ENCODE results near the gene CDK17. TPM values are rescaled to one million over a fixed set of nuclear protein-coding genes. Genes with fewer than 3 reads are reported as not detected.
A peak's percentile ranks its signal among the peaks of the same experiment; 100 is the strongest.

The CDK17 gene
- total RNA-seq, 4 donors from 2014 or later = 32.4 to 64.7 (median 49.0) TPM

DNA sequence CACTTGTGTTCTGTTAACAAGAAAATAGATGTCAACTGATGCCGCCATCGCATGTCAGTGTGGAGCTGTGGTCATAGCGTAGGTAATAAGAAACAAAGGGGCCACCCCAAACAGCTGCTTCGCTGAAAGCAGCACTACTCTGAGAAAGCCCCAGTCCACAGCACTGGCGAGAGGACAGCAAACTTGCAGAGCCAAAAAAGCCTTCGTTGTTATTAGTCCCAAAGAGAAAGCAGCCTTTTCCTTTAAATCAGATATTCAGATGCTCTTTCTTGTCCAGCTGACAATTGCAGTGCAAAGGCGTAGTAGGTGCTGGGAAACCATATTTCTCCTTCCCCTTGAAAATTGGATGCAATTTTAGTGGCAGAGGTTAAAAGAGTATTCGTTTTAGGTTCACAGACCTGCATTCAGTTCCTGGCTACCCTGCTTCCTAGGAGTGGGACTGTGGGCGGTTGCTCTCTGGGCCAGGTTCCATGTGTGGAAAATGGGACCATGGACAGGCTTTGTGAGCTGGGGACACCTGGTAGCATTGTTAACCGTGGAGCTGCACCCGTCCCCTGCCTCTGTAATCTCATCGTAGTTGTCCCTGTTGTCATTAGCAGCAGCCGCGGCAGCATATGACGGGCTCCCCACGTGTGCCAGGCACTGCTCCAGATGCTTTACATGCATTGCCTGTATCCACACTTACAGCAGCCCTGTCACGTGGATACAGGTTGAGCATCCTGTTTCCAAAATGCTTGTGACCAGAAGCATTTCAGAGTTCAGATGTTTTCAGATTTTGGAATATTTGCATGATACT lies 151.9 kb downstream of the CDK17 start:
- no peak for DNase-seq
- Histone ChIP-seq H3K9me3 (no peaks in the 10 kb centered on the region), H3K36me3 (peaks cover 10 to 19% of the 10 kb centered on the region in 2 donors), H3K4me1 (no peaks in the 10 kb centered on the region), H3K27me3 (no peaks in the 10 kb centered on the region), H3K4me3 (replicated peaks in 1 of 3) (no peak overlapping the region), H3K27ac (no peak overlapping the region)
- intact Hi-C loops (cut with DNase I) = no loop called here
- 72 to 84% methylated on average over 16 to 17 of the region's 17 CpGs for WGBS, 2 donors
- TF ChIP-seq POLR2A (IDR thresholded peaks at IDR 0.05) = no peak
- TF ChIP-seq, protein P1, sequence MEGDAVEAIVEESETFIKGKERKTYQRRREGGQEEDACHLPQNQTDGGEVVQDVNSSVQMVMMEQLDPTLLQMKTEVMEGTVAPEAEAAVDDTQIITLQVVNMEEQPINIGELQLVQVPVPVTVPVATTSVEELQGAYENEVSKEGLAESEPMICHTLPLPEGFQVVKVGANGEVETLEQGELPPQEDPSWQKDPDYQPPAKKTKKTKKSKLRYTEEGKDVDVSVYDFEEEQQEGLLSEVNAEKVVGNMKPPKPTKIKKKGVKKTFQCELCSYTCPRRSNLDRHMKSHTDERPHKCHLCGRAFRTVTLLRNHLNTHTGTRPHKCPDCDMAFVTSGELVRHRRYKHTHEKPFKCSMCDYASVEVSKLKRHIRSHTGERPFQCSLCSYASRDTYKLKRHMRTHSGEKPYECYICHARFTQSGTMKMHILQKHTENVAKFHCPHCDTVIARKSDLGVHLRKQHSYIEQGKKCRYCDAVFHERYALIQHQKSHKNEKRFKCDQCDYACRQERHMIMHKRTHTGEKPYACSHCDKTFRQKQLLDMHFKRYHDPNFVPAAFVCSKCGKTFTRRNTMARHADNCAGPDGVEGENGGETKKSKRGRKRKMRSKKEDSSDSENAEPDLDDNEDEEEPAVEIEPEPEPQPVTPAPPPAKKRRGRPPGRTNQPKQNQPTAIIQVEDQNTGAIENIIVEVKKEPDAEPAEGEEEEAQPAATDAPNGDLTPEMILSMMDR (IDR thresholded peaks at IDR 0.05) = no peak

DNA sequence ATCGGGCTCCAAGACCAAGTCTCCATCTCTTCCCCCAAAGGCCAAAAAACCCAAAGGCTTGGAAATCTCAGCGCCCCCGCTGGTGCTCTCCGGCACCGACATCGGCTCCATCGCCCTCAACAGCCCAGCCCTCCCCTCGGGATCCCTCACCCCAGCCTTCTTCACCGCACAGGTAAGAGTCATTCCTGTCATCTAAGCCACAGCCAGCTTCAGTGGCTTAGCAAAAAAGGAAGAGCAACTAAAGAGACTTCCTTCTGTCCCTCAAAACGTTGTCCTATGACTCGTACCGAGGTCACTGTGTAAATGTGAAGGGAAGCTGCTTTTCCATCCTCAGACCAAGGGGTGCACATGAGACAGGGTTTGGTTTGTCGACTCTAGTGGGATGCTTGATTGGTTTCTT lies 152.7 kb downstream of the CDK17 start:
- Histone ChIP-seq H3K27ac (no peak overlapping the region), H3K9me3 (no peaks in the 10 kb centered on the region), H3K36me3 (peaks cover 10 to 19% of the 10 kb centered on the region in 2 donors), H3K27me3 (no peaks in the 10 kb centered on the region), H3K4me1 (peaks cover 0 to under 1% of the 10 kb centered on the region in 2 donors), H3K4me3 (replicated peaks in 1 of 3) (no peak overlapping the region)
- no peak for TF ChIP-seq POLR2A (IDR thresholded peaks at IDR 0.05)
- TF ChIP-seq, protein P1 (IDR thresholded peaks at IDR 0.05) = no peak
- intact Hi-C loops (cut with DNase I) = no loop called here
- 89 to 95% methylated on average over 13 of the region's 13 CpGs for WGBS, 2 donors
- DNase-seq = no peak

DNA sequence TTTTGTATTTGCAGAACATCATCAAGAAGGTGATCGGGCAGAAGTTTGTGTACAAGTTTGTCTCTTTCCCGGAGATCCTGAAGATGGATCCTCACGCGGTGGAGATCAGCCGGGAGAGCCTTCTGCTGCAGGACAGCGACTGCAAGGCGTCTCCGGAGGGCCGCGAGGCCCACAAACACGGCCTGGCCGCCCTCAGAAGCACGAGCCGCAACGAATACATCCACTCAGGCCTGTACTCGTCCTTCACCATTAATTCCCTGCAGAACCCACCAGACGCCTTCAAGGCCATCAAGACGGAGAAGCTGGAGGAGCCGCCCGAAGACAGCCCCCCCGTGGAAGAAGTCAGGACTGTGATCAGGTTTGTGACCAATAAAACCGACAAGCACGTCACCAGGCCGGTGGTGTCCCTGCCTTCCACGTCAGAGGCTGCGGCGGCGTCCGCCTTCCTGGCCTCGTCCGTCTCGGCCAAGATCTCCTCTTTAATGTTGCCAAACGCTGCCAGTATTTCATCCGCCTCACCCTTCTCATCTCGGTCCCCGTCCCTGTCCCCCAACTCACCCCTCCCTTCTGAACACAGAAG lies 153.2 kb downstream of the CDK17 start:
- Histone ChIP-seq H3K4me1 (peaks cover 0 to 6% of the 10 kb centered on the region in 2 donors), H3K9me3 (no peaks in the 10 kb centered on the region), H3K4me3 (replicated peaks in 1 of 3) (no peak overlapping the region), H3K27me3 (no peaks in the 10 kb centered on the region), H3K27ac (no peak overlapping the region), H3K36me3 (peaks cover 10 to 18% of the 10 kb centered on the region in 2 donors)
- no peak for TF ChIP-seq POLR2A (IDR thresholded peaks at IDR 0.05)
- TF ChIP-seq, protein P1 (IDR thresholded peaks at IDR 0.05) = no peak
- no peak for DNase-seq
- intact Hi-C loops (cut with DNase I) = no loop called here
- WGBS, 2 donors = 94% methylated on average over 36 of the region's 36 CpGs

DNA sequence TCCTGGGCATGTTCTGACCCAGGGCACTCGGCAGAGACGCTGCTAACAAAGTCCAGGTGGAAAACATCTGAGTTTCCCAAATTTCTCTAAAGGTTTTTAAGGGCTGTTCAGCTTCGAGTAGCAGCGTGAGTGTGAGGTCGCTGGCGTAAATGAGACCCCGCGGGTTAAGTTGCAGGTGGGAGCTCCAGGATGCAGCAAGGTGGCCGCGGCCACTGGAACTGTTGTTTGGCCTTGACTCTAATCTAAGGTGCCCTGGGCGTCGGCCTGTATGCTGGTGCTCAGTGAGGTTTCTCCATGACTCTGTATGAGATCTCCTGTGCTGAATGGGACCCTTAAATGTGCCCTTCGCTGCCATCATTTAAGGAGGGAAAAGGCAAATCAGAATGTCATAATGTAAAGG lies 155.4 kb downstream of the CDK17 start:
- Histone ChIP-seq H3K36me3 (peaks cover 10 to 15% of the 10 kb centered on the region in 2 donors), H3K4me3 (replicated peaks in 1 of 3) (no peak overlapping the region), H3K27ac (peak overlapping the region in 1 of 3 donors; percentile 9), H3K27me3 (no peaks in the 10 kb centered on the region), H3K4me1 (peaks cover 0 to 11% of the 10 kb centered on the region in 2 donors), H3K9me3 (no peaks in the 10 kb centered on the region)
- WGBS, 2 donors = 80 to 86% methylated on average over 13 of the region's 13 CpGs
- TF ChIP-seq POLR2A (IDR thresholded peaks at IDR 0.05) = no peak
- TF ChIP-seq, protein P1 (IDR thresholded peaks at IDR 0.05) = no peak
- intact Hi-C loops (cut with DNase I) = no loop called here
- no peak for DNase-seq

DNA sequence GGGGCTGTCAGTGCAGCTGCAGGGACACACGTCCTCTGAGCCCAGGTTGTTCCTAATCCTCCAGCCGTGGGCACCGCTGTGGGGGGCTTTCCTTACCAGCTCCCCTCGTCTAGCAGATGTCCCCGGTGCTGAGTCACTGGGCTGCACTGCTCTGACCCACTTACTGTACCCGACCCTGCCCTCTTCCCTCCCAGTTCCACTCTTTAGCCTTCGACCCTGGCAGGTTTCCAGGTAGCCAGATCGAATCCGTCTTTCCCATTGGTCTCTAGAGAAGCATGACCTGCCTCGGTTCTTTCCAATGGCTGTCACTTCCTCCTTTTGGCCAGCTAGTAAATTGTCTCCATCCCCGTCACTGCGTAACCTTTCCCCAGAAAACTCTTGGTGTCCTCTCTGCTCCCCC lies 157.6 kb downstream of the CDK17 start:
- Histone ChIP-seq H3K36me3 (peaks cover 6 to 7% of the 10 kb centered on the region in 2 donors), H3K4me3 (replicated peaks in 1 of 3) (no peak overlapping the region), H3K9me3 (no peaks in the 10 kb centered on the region), H3K27ac (peak overlapping the region in 2 of 3 donors; percentile 51 to 67), H3K4me1 (peaks cover 0 to 19% of the 10 kb centered on the region in 2 donors), H3K27me3 (no peaks in the 10 kb centered on the region)
- intact Hi-C loops (cut with DNase I) = no loop called here
- no peak for DNase-seq
- 74 to 76% methylated on average over 11 to 12 of the region's 12 CpGs for WGBS, 2 donors
- TF ChIP-seq, protein P1 (IDR thresholded peaks at IDR 0.05) = no peak
- no peak for TF ChIP-seq POLR2A (IDR thresholded peaks at IDR 0.05)

All from thyroid gland (tissue), 4 donors.